ENCODE measurements around the gene EDARADD. TPM values are rescaled to one million over a fixed set of nuclear protein-coding genes. Genes with fewer than 3 reads are reported as not detected.

EDARADD gene
- total RNA-seq, 4 donors from 2014 or later: 0.27 to 1.7 (median 0.31) TPM; not detected in 1

- WGBS, 2 donors (ENCODE audit: low coverage in 1 of 2): 77 to 85% methylated on average over 2 of the region's 2 CpGs
- peaks cover 0 to 18% (median 10%) of the 10 kb centered on the region in 3 donors for H3K4me1 ChIP-seq
- H3K9me3 ChIP-seq: no peaks in the 10 kb centered on the region
- H3K4me3 ChIP-seq: no peak overlapping the region
- TF ChIP-seq, protein P1, sequence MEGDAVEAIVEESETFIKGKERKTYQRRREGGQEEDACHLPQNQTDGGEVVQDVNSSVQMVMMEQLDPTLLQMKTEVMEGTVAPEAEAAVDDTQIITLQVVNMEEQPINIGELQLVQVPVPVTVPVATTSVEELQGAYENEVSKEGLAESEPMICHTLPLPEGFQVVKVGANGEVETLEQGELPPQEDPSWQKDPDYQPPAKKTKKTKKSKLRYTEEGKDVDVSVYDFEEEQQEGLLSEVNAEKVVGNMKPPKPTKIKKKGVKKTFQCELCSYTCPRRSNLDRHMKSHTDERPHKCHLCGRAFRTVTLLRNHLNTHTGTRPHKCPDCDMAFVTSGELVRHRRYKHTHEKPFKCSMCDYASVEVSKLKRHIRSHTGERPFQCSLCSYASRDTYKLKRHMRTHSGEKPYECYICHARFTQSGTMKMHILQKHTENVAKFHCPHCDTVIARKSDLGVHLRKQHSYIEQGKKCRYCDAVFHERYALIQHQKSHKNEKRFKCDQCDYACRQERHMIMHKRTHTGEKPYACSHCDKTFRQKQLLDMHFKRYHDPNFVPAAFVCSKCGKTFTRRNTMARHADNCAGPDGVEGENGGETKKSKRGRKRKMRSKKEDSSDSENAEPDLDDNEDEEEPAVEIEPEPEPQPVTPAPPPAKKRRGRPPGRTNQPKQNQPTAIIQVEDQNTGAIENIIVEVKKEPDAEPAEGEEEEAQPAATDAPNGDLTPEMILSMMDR (IDR thresholded peaks at IDR 0.05): no peak
- TF ChIP-seq POLR2AphosphoS5 (IDR thresholded peaks at IDR 0.05) (no peak), EP300 (IDR thresholded peaks at IDR 0.05) (no peak), POLR2A (IDR thresholded peaks at IDR 0.05) (no peak)
- no peak overlapping the region for H3K27ac ChIP-seq
- peaks cover 67% of the 10 kb centered on the region for H3K27me3 ChIP-seq
- H3K36me3 ChIP-seq: no peaks in the 10 kb centered on the region
- ATAC-seq: no peak
Observed at GRCh38 chr1:236396665-236397043, 2.6 kb downstream of the EDARADD start.

DNA sequence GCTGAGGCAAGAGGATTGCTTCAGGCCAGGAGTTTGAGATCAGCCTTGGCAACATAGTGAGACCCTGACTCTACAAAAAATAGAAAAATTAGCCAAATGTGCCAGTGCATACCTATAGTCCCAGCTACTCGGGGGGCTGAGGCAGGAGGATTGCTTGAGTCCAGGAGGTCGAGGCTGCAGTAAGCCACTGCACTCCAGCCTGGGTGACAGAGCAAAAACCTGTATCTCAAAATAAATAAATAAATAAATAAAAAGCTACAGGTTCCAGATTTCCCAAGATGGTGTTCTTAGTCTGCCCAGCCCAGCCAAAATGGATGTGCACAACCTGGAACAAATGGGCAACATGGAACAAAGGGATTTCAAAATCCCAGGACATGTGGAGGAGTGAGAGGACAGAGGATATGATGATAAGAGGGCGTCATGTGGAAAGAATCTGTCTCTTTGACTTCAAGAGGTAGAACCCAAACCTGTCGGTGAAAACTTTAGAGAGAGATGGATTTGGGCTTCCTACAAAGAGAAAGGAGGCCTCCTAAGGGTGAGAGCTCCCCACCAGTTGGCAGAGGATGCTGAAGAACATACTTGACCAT lies 3.2 kb downstream of the EDARADD start:
- Histone ChIP-seq H3K27me3 (peaks cover 67% of the 10 kb centered on the region), H3K36me3 (no peaks in the 10 kb centered on the region), H3K4me1 (peaks cover 0 to 18% (median 10%) of the 10 kb centered on the region in 3 donors), H3K27ac (no peak overlapping the region), H3K9me3 (no peaks in the 10 kb centered on the region), H3K4me3 (no peak overlapping the region)
- TF ChIP-seq POLR2AphosphoS5 (IDR thresholded peaks at IDR 0.05) (no peak), POLR2A (IDR thresholded peaks at IDR 0.05) (no peak), EP300 (IDR thresholded peaks at IDR 0.05) (no peak)
- TF ChIP-seq, protein P1 (IDR thresholded peaks at IDR 0.05): no peak
- no peak for ATAC-seq
- WGBS, 2 donors (ENCODE audit: low coverage in 1 of 2): 82 to 100% methylated on average over 3 to 4 of the region's 4 CpGs

GRCh38 chr1:236398538-236398937 lies 4.5 kb downstream of the EDARADD start:
- Histone ChIP-seq H3K4me3 (no peak overlapping the region), H3K27me3 (peaks cover 65% of the 10 kb centered on the region), H3K36me3 (no peaks in the 10 kb centered on the region), H3K9me3 (no peaks in the 10 kb centered on the region), H3K27ac (no peak overlapping the region), H3K4me1 (peaks cover 0 to 18% (median 10%) of the 10 kb centered on the region in 3 donors)
- WGBS, 2 donors (ENCODE audit: low coverage in 1 of 2): 50 to 75% methylated on average over 7 to 10 of the region's 10 CpGs
- no peak for TF ChIP-seq POLR2AphosphoS5 (IDR thresholded peaks at IDR 0.05)
- TF ChIP-seq, protein P1 (IDR thresholded peaks at IDR 0.05): no peak
- no peak for TF ChIP-seq EP300 (IDR thresholded peaks at IDR 0.05)
- TF ChIP-seq POLR2A (IDR thresholded peaks at IDR 0.05): no peak
- no peak for ATAC-seq

DNA sequence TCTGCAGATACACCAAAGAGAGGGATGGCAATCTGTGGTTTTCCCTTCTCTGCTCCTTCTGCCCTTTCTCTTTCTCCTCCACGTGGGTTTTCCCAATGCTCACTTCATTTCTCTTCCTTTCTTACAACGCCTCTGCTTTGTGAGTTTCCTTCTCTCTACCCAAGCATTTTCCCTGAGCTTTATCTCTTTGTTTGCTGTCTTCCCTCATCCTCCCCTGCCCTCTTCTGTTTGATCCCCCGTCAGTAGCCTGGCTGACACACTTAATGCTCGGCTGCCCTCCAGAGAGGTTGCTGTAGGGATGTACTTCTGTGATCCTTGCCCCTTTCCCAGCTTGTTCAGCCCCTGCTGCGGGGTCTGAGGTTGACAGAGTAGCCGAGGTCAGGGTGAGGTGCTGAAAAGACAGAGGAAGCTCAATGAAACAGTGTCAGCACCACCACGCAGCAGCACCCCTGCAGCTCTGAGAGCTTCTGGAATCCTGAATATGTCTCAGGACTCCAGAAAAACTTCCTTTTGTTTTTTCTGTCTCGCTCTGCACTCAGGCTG lies 6.0 kb downstream of the EDARADD start:
- no peak for ATAC-seq
- no peak overlapping the region for H3K27ac ChIP-seq
- H3K4me3 ChIP-seq: no peak overlapping the region
- peaks cover 0 to 13% (median 8%) of the 10 kb centered on the region in 3 donors for H3K4me1 ChIP-seq
- 46 to 52% methylated on average over 4 to 7 of the region's 8 CpGs for WGBS, 2 donors (ENCODE audit: low coverage in 1 of 2)
- TF ChIP-seq EP300 (IDR thresholded peaks at IDR 0.05) (no peak), POLR2AphosphoS5 (IDR thresholded peaks at IDR 0.05) (no peak), POLR2A (IDR thresholded peaks at IDR 0.05) (no peak)
- TF ChIP-seq, protein P1 (IDR thresholded peaks at IDR 0.05): no peak
- H3K27me3 ChIP-seq: peaks cover 49% of the 10 kb centered on the region
- H3K9me3 ChIP-seq: no peaks in the 10 kb centered on the region
- no peaks in the 10 kb centered on the region for H3K36me3 ChIP-seq

- Histone ChIP-seq H3K4me1 (no peaks in the 10 kb centered on the region), H3K27me3 (peaks cover 38% of the 10 kb centered on the region), H3K27ac (no peak overlapping the region), H3K4me3 (no peak overlapping the region), H3K9me3 (no peaks in the 10 kb centered on the region), H3K36me3 (no peaks in the 10 kb centered on the region)
- TF ChIP-seq EP300 (IDR thresholded peaks at IDR 0.05) (no peak), POLR2A (IDR thresholded peaks at IDR 0.05) (no peak), POLR2AphosphoS5 (IDR thresholded peaks at IDR 0.05) (no peak)
- TF ChIP-seq, protein P1 (IDR thresholded peaks at IDR 0.05): no peak
- ATAC-seq: no peak
- 85 to 90% methylated on average over 6 to 7 of the region's 7 CpGs for WGBS, 2 donors (ENCODE audit: low coverage in 1 of 2)
Observed at GRCh38 chr1:236401698-236402097, 7.6 kb downstream of the EDARADD start.

All from gastroesophageal sphincter (tissue), 4 donors.